VCaP (cell line): ENCODE results near the gene GPR158.

Experiments
- H3K27ac ChIP-seq: fragments of 450-650 bp; 2 replicates; pipeline ENCODE4 v1.5.1; 2017
- TF ChIP-seq, protein P1 (sequence below): fragments of 450-650 bp; conservative IDR thresholded peaks from 2 replicates; pipeline ENCODE4 v1.5.1; 2017; ENCODE audit warnings: mild to moderate bottlenecking, moderate library complexity

Gene GPR158, protein sequence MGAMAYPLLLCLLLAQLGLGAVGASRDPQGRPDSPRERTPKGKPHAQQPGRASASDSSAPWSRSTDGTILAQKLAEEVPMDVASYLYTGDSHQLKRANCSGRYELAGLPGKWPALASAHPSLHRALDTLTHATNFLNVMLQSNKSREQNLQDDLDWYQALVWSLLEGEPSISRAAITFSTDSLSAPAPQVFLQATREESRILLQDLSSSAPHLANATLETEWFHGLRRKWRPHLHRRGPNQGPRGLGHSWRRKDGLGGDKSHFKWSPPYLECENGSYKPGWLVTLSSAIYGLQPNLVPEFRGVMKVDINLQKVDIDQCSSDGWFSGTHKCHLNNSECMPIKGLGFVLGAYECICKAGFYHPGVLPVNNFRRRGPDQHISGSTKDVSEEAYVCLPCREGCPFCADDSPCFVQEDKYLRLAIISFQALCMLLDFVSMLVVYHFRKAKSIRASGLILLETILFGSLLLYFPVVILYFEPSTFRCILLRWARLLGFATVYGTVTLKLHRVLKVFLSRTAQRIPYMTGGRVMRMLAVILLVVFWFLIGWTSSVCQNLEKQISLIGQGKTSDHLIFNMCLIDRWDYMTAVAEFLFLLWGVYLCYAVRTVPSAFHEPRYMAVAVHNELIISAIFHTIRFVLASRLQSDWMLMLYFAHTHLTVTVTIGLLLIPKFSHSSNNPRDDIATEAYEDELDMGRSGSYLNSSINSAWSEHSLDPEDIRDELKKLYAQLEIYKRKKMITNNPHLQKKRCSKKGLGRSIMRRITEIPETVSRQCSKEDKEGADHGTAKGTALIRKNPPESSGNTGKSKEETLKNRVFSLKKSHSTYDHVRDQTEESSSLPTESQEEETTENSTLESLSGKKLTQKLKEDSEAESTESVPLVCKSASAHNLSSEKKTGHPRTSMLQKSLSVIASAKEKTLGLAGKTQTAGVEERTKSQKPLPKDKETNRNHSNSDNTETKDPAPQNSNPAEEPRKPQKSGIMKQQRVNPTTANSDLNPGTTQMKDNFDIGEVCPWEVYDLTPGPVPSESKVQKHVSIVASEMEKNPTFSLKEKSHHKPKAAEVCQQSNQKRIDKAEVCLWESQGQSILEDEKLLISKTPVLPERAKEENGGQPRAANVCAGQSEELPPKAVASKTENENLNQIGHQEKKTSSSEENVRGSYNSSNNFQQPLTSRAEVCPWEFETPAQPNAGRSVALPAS (N-terminal part only)

DNA sequence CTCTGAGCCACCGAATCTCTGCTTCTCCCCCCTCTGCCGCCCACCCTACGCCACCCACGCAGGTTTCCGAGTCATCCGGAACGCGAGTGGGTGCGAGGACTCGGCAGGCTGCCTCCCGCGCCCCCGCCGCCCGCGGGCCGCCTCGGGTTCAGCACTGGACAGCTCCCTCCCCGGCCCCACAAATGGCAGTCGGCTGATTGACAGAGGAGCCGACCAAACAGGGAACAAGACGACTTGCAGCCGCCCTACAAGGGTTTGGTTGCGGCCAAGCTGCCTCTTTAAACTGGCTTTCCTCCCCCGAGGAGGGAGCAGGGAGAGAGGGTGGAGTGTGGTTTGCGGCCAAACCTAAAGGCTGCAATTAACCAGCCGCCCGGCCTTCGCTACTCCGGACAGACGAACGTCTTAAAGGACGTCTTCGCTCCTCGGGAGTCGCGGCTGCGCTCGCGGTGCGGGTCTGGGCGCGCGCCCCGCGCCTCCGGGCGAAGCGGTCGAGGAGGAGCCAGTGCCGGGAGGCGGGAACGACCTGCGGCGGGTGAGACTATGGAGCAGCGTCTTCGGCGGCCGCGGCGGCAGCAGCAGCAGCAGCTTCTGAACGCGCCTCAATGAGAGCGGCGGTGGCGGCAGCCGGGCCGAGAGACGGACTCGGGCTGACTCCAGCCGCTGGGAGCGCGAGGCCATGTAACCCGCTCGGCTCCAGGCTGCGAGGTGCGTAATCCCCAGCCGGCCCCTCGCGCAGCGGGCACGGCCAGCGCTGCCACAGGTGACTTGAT, at the start of gene GPR158:
Gene GPR158, plus strand, starts transcription at position 541 of the 770 bp plus-strand sequence. CDS start 420 bp downstream, outside the sequence.
- TF ChIP-seq, protein P1, sequence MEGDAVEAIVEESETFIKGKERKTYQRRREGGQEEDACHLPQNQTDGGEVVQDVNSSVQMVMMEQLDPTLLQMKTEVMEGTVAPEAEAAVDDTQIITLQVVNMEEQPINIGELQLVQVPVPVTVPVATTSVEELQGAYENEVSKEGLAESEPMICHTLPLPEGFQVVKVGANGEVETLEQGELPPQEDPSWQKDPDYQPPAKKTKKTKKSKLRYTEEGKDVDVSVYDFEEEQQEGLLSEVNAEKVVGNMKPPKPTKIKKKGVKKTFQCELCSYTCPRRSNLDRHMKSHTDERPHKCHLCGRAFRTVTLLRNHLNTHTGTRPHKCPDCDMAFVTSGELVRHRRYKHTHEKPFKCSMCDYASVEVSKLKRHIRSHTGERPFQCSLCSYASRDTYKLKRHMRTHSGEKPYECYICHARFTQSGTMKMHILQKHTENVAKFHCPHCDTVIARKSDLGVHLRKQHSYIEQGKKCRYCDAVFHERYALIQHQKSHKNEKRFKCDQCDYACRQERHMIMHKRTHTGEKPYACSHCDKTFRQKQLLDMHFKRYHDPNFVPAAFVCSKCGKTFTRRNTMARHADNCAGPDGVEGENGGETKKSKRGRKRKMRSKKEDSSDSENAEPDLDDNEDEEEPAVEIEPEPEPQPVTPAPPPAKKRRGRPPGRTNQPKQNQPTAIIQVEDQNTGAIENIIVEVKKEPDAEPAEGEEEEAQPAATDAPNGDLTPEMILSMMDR: no peak
- peak within 1 kb of the TSS; percentile 89 for H3K27ac ChIP-seq

DNA sequence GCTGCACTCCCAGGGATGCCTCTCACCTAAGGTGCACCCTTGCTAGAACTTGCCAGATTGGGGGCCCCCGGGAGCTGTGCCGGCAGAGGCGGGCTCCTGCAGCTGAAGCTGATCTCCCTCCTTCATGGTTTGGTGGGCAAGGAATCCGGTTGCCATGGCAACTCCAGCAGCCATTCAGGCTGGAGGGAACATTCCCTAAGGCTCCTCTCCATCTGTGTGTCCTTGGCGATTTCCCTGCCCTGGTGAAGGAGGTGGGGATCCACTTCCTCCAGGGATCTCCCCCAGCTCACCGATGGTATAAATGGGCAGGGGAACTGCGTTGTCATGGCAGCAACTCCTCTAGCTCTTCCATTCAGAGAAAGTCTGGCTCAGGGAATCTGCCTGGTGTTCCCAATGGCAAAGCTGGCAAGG, 49.6 kb upstream of the GPR158 start:
- TF ChIP-seq, protein P1: no peak
- no peak overlapping the region for H3K27ac ChIP-seq

DNA sequence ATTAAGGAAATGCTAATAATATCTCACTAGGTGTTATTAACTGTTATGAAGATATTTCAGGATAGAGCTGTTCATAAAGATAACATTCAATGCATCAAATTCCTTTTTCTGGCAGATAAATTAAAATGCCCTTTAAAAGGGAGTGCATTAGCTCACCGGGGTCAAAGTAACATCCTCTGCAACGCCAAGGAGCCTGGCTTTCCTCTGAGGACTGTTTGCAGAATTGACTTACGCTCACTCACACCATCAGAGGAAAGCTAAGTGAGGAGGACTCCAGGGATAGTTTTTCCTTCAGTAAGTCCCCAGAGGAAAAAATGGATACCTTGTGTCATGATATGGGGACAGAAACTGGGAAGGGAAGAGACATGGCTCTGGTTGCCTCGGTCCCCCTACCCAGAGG, 45.2 kb upstream of the GPR158 start:
- H3K27ac ChIP-seq: peak overlapping the region; percentile 30
- TF ChIP-seq, protein P1: no peak

DNA sequence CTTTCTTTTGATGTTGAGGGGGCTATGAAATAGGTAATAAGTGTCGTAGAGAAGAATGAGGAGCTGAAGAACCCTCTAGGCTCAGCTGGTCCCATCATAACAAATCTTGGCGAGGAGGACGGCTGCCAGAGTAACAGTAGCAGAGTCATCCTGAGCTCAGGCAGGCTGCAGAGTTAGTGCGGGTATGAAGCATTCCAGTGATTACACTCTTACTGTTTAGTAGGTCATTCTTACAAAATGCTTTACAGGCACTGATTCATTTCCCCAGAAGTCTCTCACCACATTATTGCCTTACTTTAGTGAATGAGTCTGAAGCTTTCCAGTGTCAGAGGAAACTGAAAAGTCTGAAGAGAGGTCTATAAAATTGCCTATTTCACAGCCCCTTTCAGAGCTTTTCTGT, 43.9 kb upstream of the GPR158 start:
- TF ChIP-seq, protein P1: no peak

DNA sequence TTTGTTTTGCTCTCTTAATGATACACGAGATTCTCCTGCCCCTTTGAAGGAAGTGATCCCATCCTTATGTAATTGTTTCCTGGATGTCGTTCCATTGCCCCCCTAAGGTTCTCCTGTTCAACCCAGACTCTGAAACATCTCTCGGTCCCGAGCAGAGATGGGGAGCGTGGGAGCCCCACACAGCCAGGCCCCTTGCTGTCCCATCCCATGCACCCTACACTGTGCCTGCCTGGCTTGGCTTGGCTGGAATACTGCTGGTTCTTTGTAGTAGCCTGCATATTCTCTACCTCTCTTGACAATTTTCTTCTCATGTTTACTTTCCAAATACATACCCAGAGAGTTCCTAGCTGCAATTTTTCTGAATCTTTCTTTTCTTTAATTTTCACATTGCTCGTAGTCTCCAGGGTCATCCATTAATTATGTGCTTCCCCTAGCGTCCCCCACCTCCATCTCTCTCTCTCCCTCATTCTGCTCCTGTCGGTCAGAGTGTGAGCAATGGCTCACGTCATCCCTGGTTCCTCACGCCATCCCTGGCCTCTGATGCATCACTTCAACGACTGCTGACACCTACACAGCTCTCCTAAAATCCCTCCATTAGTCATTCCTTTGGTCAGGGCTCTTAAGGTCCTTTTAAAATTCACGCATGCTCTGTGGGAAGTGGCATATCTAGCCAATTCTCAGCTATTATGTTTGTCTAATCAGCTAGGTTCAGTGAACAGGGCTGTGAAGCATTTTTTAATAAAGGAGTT, 32.5 kb upstream of the GPR158 start:
- TF ChIP-seq, protein P1: no peak
- H3K27ac ChIP-seq: no peak overlapping the region

More for the DNA sequence above, 43.9 kb upstream of the GPR158 start:
- no peak overlapping the region for H3K27ac ChIP-seq

DNA sequence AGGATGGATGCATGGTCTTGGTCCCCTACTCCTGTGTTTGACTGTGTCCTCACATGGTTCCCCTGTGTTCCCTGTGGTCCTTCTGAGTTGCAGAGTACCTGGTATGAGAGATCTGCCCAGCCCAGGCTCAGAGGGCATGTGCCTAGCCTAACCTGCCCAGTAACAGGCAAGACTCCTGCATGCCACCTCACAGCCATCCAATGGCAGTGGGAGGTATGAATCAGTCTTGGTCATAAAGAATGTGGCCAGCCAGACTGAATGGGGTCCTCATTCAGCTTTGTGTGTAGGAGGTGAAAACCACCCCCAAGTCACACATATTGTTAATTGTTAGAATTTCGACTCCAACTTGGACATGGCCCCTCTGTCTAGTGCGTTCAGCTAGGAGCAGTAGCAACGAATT, 17.2 kb upstream of the GPR158 start:
- H3K27ac ChIP-seq: no peak overlapping the region
- TF ChIP-seq, protein P1: no peak
